KMS-11 (cell line): ENCODE measurements around the gene PCDHGC4.

Experiments
- H2AFZ ChIP-seq: fragments of 200-600 bp; sonication (generic); 2 replicates; pipeline ENCODE4 v1.6.1; 2016; ENCODE audit warnings: antibody characterized with exemption, mixed run types, low read depth
- H3K27ac ChIP-seq: fragments of 200-600 bp; sonication (generic); 2 replicates; pipeline ENCODE4 v1.6.1; 2016; ENCODE audit warnings: mild to moderate bottlenecking, mixed run types
- H3K27me3 ChIP-seq: fragments of 200-600 bp; sonication (generic); 2 replicates; pipeline ENCODE4 v1.6.1; 2017; ENCODE audit warnings: mild to moderate bottlenecking, low read depth, mixed run types, moderate library complexity; ENCODE audit not compliant: insufficient read depth
- H3K36me3 ChIP-seq: fragments of 200-600 bp; sonication (generic); 2 replicates; pipeline ENCODE4 v1.6.1; 2017; ENCODE audit warnings: mild to moderate bottlenecking, mixed run types; ENCODE audit not compliant: insufficient read depth
- H3K4me1 ChIP-seq: fragments of 200-600 bp; sonication (generic); 2 replicates; pipeline ENCODE4 v1.6.1; 2016; ENCODE audit warnings: mild to moderate bottlenecking, low read depth, mixed run types; ENCODE audit not compliant: poor library complexity, severe bottlenecking
- H3K4me2 ChIP-seq: fragments of 200-600 bp; sonication (generic); 2 replicates; pipeline ENCODE4 v1.7.0; 2016; ENCODE audit warnings: mild to moderate bottlenecking, mixed run types
- H3K4me3 ChIP-seq: fragments of 200-600 bp; sonication (generic); IDR thresholded peaks from 2 replicates; pipeline ENCODE4 v1.6.1; 2017; ENCODE audit warnings: low read depth, low read length, mixed read lengths; ENCODE audit not compliant: insufficient read depth
- H3K79me2 ChIP-seq: fragments of 200-600 bp; sonication (generic); 2 replicates; pipeline ENCODE4 v1.6.1; 2016; ENCODE audit warnings: low read depth, mixed run types; ENCODE audit not compliant: insufficient read depth
- H3K9ac ChIP-seq: fragments of 200-600 bp; sonication (generic); 2 replicates; pipeline ENCODE4 v1.6.1; 2016; ENCODE audit warnings: mild to moderate bottlenecking, mixed run types
- H4K20me1 ChIP-seq: fragments of 200-600 bp; sonication (generic); 2 replicates; pipeline ENCODE4 v1.6.1; 2016; ENCODE audit warnings: mild to moderate bottlenecking, mixed run types; ENCODE audit not compliant: insufficient read depth
- CTCF ChIP-seq: fragments of 200-600 bp; sonication (generic); conservative IDR thresholded peaks from 2 replicates; pipeline ENCODE4 v1.6.1; 2017; ENCODE audit warnings: low read depth, mild to moderate bottlenecking, antibody characterized with exemption, low read length, moderate library complexity, mixed read lengths

PCDHGC4 gene

GRCh38 chr5:141484641-141485311, at the start of gene PCDHGC4:
Gene PCDHGC4 (plus strand): TSS chr5:141485030. CDS start chr5:141485174, 144 bp downstream.
- no peaks in the 10 kb centered on the region for H3K79me2 ChIP-seq
- no peak within 1 kb of the TSS for H3K4me2 ChIP-seq
- TF ChIP-seq CTCF: no peak
- H2AFZ ChIP-seq: no peak within 1 kb of the TSS
- H3K4me3 ChIP-seq: no peak within 1 kb of the TSS
- no peaks in the 10 kb centered on the region for H3K36me3 ChIP-seq
- no peaks in the 10 kb centered on the region for H3K4me1 ChIP-seq
- H3K27ac ChIP-seq: no peak within 1 kb of the TSS
- no peaks in the 10 kb centered on the region for H4K20me1 ChIP-seq
- H3K27me3 ChIP-seq: no peaks in the 10 kb centered on the region
- H3K9ac ChIP-seq: no peak within 1 kb of the TSS

GRCh38 chr5:141437221-141437620, 47.6 kb upstream of the PCDHGC4 start:
- no peak for TF ChIP-seq CTCF
- no peak overlapping the region for H2AFZ ChIP-seq
- H3K4me2 ChIP-seq: no peak overlapping the region
- H3K9ac ChIP-seq: no peak overlapping the region
- no peaks in the 10 kb centered on the region for H3K27me3 ChIP-seq
- no peaks in the 10 kb centered on the region for H3K79me2 ChIP-seq
- no peak overlapping the region for H3K4me3 ChIP-seq
- no peaks in the 10 kb centered on the region for H3K4me1 ChIP-seq
- H4K20me1 ChIP-seq: no peaks in the 10 kb centered on the region
- H3K36me3 ChIP-seq: no peaks in the 10 kb centered on the region
- no peak overlapping the region for H3K27ac ChIP-seq

GRCh38 chr5:141439411-141440141, 45.3 kb upstream of the PCDHGC4 start:
- Histone ChIP-seq H3K9ac (no peak overlapping the region), H3K27me3 (no peaks in the 10 kb centered on the region), H3K4me2 (no peak overlapping the region), H3K4me1 (no peaks in the 10 kb centered on the region), H4K20me1 (no peaks in the 10 kb centered on the region), H2AFZ (no peak overlapping the region), H3K27ac (no peak overlapping the region), H3K4me3 (no peak overlapping the region), H3K36me3 (no peaks in the 10 kb centered on the region), H3K79me2 (no peaks in the 10 kb centered on the region)
- TF ChIP-seq CTCF: no peak

GRCh38 chr5:141440341-141440740, 44.5 kb upstream of the PCDHGC4 start:
- H2AFZ ChIP-seq: no peak overlapping the region
- H3K27me3 ChIP-seq: no peaks in the 10 kb centered on the region
- no peaks in the 10 kb centered on the region for H3K36me3 ChIP-seq
- no peak overlapping the region for H3K9ac ChIP-seq
- H3K79me2 ChIP-seq: no peaks in the 10 kb centered on the region
- H3K4me3 ChIP-seq: no peak overlapping the region
- TF ChIP-seq CTCF: no peak
- no peak overlapping the region for H3K27ac ChIP-seq
- no peak overlapping the region for H3K4me2 ChIP-seq
- no peaks in the 10 kb centered on the region for H3K4me1 ChIP-seq
- H4K20me1 ChIP-seq: no peaks in the 10 kb centered on the region
